Liver (tissue), 9 donors: ENCODE measurements around the gene PHF23. TPM values are rescaled to one million over a fixed set of nuclear protein-coding genes. Genes with fewer than 3 reads are reported as not detected.

ENCODE experiments used
- DNase-seq: peaks from one replicate; pipeline ENCODE4 v3.0.0-alpha.2; 2017; ENCODE audit warnings: low spot score
- H3K27ac ChIP-seq, 2 donors: one replicate each; pipeline ENCODE4 v1.7.0; 2013; ENCODE audit warnings: inconsistent platforms in 2 of 2, low read length in 2 of 2, control low read depth in 1 of 2, low read depth in 1 of 2, mild to moderate bottlenecking in 1 of 2
- H3K27me3 ChIP-seq, 4 donors: one replicate each; pipeline versions ENCODE4 v1.6.1 to v1.7.0; 2013; ENCODE audit warnings: low read length in 3 of 4, inconsistent platforms in 1 of 4, mild to moderate bottlenecking in 1 of 4, moderate library complexity in 1 of 4; ENCODE audit not compliant: control insufficient read depth in 4 of 4, insufficient read depth in 4 of 4
- H3K36me3 ChIP-seq, 4 donors: one replicate each; pipeline versions ENCODE4 v1.6.1 to v1.7.0; 2013; ENCODE audit warnings: low read length in 3 of 4, mild to moderate bottlenecking in 3 of 4, low read depth in 1 of 4, moderate library complexity in 1 of 4; ENCODE audit not compliant: control insufficient read depth in 4 of 4, insufficient read depth in 3 of 4
- H3K4me1 ChIP-seq, 4 donors: one replicate each; pipeline versions ENCODE4 v1.6.1 to v1.7.0; 2013; ENCODE audit warnings: low read length in 3 of 4, mild to moderate bottlenecking in 3 of 4, moderate library complexity in 1 of 4; ENCODE audit not compliant: control insufficient read depth in 4 of 4, insufficient read depth in 4 of 4
- H3K4me3 ChIP-seq, 3 donors: one replicate each; pipeline versions ENCODE4 v1.6.1 to v1.7.0; 2013; ENCODE audit warnings: low read length in 3 of 3, control low read depth in 1 of 3, low read depth in 1 of 3, mild to moderate bottlenecking in 1 of 3
- H3K9ac ChIP-seq, 2 donors: one replicate each; pipeline ENCODE4 v1.7.0; 2013; ENCODE audit warnings: low read length in 2 of 2, mild to moderate bottlenecking in 2 of 2, moderate library complexity in 2 of 2, control low read depth in 1 of 2, low read depth in 1 of 2
- H3K9me3 ChIP-seq, 4 donors: one replicate each; pipeline versions ENCODE4 v1.6.1 to v1.7.0; 2013; ENCODE audit warnings: low read length in 3 of 4; ENCODE audit not compliant: control insufficient read depth in 4 of 4
- EGR1 ChIP-seq, 2 donors: IDR thresholded peaks; 2 replicates each; pipeline ENCODE4 v1.6.1; 2016 to 2018; ENCODE audit warnings: antibody characterized with exemption in 2 of 2, low read depth in 2 of 2
- FOXA1 ChIP-seq: IDR thresholded peaks from 2 replicates; pipeline ENCODE4 v1.6.1; 2016; ENCODE audit warnings: antibody characterized with exemption
- FOXA2 ChIP-seq: IDR thresholded peaks from 2 replicates; pipeline ENCODE4 v1.6.1; 2016; ENCODE audit warnings: antibody characterized with exemption
- GABPA ChIP-seq, 2 donors: IDR thresholded peaks in 1 of 2; conservative IDR thresholded peaks in 1 of 2; 2 replicates each; pipeline ENCODE4 v1.6.1; 2016; ENCODE audit warnings: antibody characterized with exemption in 2 of 2, mild to moderate bottlenecking in 1 of 2, moderate library complexity in 1 of 2
- HNF4A ChIP-seq, 2 donors: conservative IDR thresholded peaks; 2 replicates each; pipeline ENCODE4 v1.6.1; 2016; ENCODE audit warnings: antibody characterized with exemption in 2 of 2, mild to moderate bottlenecking in 2 of 2
- HNF4G ChIP-seq: IDR thresholded peaks from 2 replicates; pipeline ENCODE4 v1.6.1; 2016; ENCODE audit warnings: antibody characterized with exemption
- JUND ChIP-seq, 2 donors: IDR thresholded peaks; 2 replicates each; pipeline ENCODE4 v1.6.1; 2016; ENCODE audit warnings: antibody characterized with exemption in 2 of 2
- NR2F2 ChIP-seq: IDR thresholded peaks from 2 replicates; pipeline ENCODE4 v1.6.1; 2016; ENCODE audit warnings: antibody characterized with exemption
- RAD21 ChIP-seq, 2 donors: IDR thresholded peaks; 2 replicates each; pipeline ENCODE4 v1.6.1; 2016; ENCODE audit warnings: antibody characterized with exemption in 2 of 2, mild to moderate bottlenecking in 2 of 2
- RXRA ChIP-seq, 2 donors: IDR thresholded peaks; 2 replicates each; pipeline ENCODE4 v1.6.1; 2017 to 2018; ENCODE audit warnings: antibody characterized with exemption in 2 of 2, mild to moderate bottlenecking in 1 of 2
- SP1 ChIP-seq: IDR thresholded peaks from 2 replicates; pipeline ENCODE4 v1.6.1; 2018; ENCODE audit warnings: antibody characterized with exemption, mild to moderate bottlenecking
- TAF1 ChIP-seq: conservative IDR thresholded peaks from 2 replicates; pipeline ENCODE4 v1.6.1; 2016; ENCODE audit warnings: antibody characterized with exemption, mild to moderate bottlenecking
- YY1 ChIP-seq: IDR thresholded peaks from 2 replicates; pipeline ENCODE4 v1.6.1; 2016; ENCODE audit warnings: antibody characterized with exemption, mild to moderate bottlenecking
- WGBS: extraction: QIAGEN DNeasy Blood & Tissue Kit; methylation state at CpG from one replicate; pipeline ENCODE4 v1.1.7; 2013; 5-methylcytosine and 5-hydroxymethylcytosine counted together
- polyA plus RNA-seq, 2 donors: library from polyadenylated mRNA; stranded (reverse) in 1 of 2; unstranded in 1 of 2; fragments of 200-250 nt in 1 of 2; fragments of >200 nt in 1 of 2; fragmentation: Nextera tagmentation in 1 of 2; extraction: Ambion mirVana in 1 of 2; gene quantifications; one replicate each; pipeline versions ENCODE4 v1.2.1 to v1.2.3, GENCODE V29; 2013 to 2015
- total RNA-seq, 2 donors: library from RNA; depleted of rRNA; stranded (reverse); fragments of >200 nt; gene quantifications; one replicate each; pipeline ENCODE4 v1.2.3, GENCODE V29; 2014
- TF ChIP-seq, protein P1 (sequence below): IDR thresholded peaks from 2 replicates; pipeline ENCODE4 v1.6.1; 2016; ENCODE audit warnings: antibody characterized with exemption
- TF ChIP-seq, protein P2 (sequence below): fragments of 150-350 bp; IDR thresholded peaks from 2 replicates; pipeline ENCODE4 v1.5.1; 2017; ENCODE audit warnings: improper control_type of control experiment, low read depth, low read length; ENCODE audit not compliant: missing input control
- TF ChIP-seq, protein P3 (sequence below): IDR thresholded peaks from 2 replicates; pipeline ENCODE4 v1.6.1; 2016; ENCODE audit warnings: antibody characterized with exemption, mild to moderate bottlenecking
- TF ChIP-seq, protein P4 (sequence below): IDR thresholded peaks from 2 replicates; pipeline ENCODE4 v1.6.1; 2016; ENCODE audit warnings: antibody characterized with exemption
- TF ChIP-seq, protein P5 (sequence below): IDR thresholded peaks from 2 replicates; pipeline ENCODE4 v1.6.1; 2016; ENCODE audit warnings: antibody characterized with exemption
- donor health status: healthy.
- donor health status: healthy.
- donor health status: healthy.
- donor health status: healthy.
- donor health status: healthy.

PHF23 gene
- total and polyA plus RNA-seq, 4 donors = 14.0 to 18.3 (median 15.2) TPM

DNA sequence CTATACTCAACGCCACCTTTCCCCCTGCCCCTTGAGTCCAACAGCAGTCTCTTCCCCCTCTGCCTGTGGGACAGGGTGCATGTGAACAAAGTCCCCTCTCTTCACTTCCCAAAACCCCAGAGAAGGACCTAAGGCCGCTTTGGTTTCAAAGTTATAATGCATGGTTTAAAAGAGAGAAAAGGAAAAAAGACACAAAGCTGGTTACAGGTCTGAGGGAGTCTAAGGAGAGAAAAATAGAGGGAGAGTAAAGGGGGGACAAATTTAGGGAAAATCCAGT, 4.1 kb upstream of the PHF23 start (continued):
- TF ChIP-seq, protein P1, sequence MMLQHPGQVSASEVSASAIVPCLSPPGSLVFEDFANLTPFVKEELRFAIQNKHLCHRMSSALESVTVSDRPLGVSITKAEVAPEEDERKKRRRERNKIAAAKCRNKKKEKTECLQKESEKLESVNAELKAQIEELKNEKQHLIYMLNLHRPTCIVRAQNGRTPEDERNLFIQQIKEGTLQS = no peak

DNA sequence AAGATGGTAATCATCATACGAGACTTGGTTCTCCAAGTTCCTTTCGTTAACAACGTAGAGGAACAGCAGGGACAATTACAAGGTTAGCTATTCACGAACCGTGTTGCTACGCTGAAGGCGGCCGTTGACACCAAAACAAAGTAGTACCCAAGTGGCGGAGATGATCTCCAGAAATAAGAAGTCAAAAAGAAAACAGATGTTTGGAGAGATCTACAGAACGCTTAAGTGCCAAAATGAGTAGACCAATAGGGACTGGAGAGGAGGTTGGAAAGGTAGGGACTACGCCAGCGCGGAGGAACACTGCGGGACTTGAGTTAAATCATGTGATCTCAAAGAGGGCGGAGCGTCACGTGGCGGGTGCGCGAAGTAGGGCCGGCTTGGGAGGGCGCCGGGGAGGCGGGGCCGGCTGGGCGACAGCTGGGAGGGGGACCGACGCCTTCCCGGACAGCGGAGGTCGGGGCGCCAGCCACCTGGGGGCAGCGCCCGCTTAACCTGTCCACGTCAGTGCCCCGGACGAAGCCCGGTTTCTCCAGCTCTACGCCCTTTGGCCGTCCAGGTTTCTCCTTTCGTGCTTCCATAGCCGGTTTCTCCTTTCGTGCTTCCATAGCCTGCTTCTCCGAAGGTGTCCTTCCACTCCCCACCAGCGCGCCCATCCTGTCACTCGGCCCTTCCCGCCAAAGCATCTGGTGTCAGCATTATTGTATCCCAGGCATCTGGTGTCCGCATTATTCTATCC, 3.6 kb upstream of the PHF23 start:
- peak in 1 of 2 donors; percentile 68 for TF ChIP-seq GABPA (IDR thresholded peaks at IDR 0.05 in 1 of 2, conservative IDR thresholded peaks at IDR 0.05 in 1 of 2)
- peak in 1 of 2 donors; percentile 34 for TF ChIP-seq RAD21 (IDR thresholded peaks at IDR 0.05)
- TF ChIP-seq NR2F2 = peak; percentile 17
- no peak for TF ChIP-seq HNF4G
- TF ChIP-seq, protein P2, sequence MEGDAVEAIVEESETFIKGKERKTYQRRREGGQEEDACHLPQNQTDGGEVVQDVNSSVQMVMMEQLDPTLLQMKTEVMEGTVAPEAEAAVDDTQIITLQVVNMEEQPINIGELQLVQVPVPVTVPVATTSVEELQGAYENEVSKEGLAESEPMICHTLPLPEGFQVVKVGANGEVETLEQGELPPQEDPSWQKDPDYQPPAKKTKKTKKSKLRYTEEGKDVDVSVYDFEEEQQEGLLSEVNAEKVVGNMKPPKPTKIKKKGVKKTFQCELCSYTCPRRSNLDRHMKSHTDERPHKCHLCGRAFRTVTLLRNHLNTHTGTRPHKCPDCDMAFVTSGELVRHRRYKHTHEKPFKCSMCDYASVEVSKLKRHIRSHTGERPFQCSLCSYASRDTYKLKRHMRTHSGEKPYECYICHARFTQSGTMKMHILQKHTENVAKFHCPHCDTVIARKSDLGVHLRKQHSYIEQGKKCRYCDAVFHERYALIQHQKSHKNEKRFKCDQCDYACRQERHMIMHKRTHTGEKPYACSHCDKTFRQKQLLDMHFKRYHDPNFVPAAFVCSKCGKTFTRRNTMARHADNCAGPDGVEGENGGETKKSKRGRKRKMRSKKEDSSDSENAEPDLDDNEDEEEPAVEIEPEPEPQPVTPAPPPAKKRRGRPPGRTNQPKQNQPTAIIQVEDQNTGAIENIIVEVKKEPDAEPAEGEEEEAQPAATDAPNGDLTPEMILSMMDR = no peak
- no peak for TF ChIP-seq FOXA2
- TF ChIP-seq, protein P1 = peak; percentile 38
- peak; percentile 45 for TF ChIP-seq SP1
- TF ChIP-seq, protein P3, sequence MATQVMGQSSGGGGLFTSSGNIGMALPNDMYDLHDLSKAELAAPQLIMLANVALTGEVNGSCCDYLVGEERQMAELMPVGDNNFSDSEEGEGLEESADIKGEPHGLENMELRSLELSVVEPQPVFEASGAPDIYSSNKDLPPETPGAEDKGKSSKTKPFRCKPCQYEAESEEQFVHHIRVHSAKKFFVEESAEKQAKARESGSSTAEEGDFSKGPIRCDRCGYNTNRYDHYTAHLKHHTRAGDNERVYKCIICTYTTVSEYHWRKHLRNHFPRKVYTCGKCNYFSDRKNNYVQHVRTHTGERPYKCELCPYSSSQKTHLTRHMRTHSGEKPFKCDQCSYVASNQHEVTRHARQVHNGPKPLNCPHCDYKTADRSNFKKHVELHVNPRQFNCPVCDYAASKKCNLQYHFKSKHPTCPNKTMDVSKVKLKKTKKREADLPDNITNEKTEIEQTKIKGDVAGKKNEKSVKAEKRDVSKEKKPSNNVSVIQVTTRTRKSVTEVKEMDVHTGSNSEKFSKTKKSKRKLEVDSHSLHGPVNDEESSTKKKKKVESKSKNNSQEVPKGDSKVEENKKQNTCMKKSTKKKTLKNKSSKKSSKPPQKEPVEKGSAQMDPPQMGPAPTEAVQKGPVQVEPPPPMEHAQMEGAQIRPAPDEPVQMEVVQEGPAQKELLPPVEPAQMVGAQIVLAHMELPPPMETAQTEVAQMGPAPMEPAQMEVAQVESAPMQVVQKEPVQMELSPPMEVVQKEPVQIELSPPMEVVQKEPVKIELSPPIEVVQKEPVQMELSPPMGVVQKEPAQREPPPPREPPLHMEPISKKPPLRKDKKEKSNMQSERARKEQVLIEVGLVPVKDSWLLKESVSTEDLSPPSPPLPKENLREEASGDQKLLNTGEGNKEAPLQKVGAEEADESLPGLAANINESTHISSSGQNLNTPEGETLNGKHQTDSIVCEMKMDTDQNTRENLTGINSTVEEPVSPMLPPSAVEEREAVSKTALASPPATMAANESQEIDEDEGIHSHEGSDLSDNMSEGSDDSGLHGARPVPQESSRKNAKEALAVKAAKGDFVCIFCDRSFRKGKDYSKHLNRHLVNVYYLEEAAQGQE = peak; percentile 57
- TF ChIP-seq, protein P4, sequence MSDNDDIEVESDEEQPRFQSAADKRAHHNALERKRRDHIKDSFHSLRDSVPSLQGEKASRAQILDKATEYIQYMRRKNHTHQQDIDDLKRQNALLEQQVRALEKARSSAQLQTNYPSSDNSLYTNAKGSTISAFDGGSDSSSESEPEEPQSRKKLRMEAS = peak; percentile 45
- no peak for TF ChIP-seq RXRA (IDR thresholded peaks at IDR 0.05)
- TF ChIP-seq FOXA1 = no peak
- TF ChIP-seq, protein P5, sequence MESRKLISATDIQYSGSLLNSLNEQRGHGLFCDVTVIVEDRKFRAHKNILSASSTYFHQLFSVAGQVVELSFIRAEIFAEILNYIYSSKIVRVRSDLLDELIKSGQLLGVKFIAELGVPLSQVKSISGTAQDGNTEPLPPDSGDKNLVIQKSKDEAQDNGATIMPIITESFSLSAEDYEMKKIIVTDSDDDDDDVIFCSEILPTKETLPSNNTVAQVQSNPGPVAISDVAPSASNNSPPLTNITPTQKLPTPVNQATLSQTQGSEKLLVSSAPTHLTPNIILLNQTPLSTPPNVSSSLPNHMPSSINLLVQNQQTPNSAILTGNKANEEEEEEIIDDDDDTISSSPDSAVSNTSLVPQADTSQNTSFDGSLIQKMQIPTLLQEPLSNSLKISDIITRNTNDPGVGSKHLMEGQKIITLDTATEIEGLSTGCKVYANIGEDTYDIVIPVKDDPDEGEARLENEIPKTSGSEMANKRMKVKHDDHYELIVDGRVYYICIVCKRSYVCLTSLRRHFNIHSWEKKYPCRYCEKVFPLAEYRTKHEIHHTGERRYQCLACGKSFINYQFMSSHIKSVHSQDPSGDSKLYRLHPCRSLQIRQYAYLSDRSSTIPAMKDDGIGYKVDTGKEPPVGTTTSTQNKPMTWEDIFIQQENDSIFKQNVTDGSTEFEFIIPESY = peak; percentile 56
- TF ChIP-seq TAF1 = no peak
- no peak for TF ChIP-seq JUND (IDR thresholded peaks at IDR 0.05)
- no peak for TF ChIP-seq HNF4A (conservative IDR thresholded peaks at IDR 0.05)
- peak; percentile 17 to 75 for TF ChIP-seq EGR1 (IDR thresholded peaks at IDR 0.05; ENCODE audit: low read depth in 2 of 2)
- peak; percentile 80 for TF ChIP-seq YY1

More for the DNA sequence above, 3.6 kb upstream of the PHF23 start:
- Histone ChIP-seq H3K27me3 (no peaks in the 10 kb centered on the region), H3K9ac (peak overlapping the region; percentile 90), H3K27ac (peak overlapping the region; percentile 98 to 99), H3K4me1 (peaks cover 2 to 31% (median 25%) of the 10 kb centered on the region in 4 donors), H3K9me3 (no peaks in the 10 kb centered on the region), H3K36me3 (peaks cover 3 to 32% (median 20%) of the 10 kb centered on the region in 4 donors), H3K4me3 (peak overlapping the region; percentile 74 to 91 (median 86))
- WGBS = 1% methylated on average over 49 of the region's 49 CpGs
- peak; percentile 95 for DNase-seq
